WI38 (cell line): ENCODE measurements around the gene ESYT1.
A peak's percentile ranks its signal among the peaks of the same experiment; 100 is the strongest.

Source experiments
- H3K4me3 ChIP-seq: 2 replicates; pipeline ENCODE4 v1.5.1; 2011; ENCODE audit warnings: low read depth, mild to moderate bottlenecking, control low read depth, low read length
- CTCF ChIP-seq: IDR thresholded peaks from 2 replicates; pipeline ENCODE4 v1.5.1; 2012; ENCODE audit warnings: low read depth, mild to moderate bottlenecking, control low read depth, low read length

Gene ESYT1

DNA sequence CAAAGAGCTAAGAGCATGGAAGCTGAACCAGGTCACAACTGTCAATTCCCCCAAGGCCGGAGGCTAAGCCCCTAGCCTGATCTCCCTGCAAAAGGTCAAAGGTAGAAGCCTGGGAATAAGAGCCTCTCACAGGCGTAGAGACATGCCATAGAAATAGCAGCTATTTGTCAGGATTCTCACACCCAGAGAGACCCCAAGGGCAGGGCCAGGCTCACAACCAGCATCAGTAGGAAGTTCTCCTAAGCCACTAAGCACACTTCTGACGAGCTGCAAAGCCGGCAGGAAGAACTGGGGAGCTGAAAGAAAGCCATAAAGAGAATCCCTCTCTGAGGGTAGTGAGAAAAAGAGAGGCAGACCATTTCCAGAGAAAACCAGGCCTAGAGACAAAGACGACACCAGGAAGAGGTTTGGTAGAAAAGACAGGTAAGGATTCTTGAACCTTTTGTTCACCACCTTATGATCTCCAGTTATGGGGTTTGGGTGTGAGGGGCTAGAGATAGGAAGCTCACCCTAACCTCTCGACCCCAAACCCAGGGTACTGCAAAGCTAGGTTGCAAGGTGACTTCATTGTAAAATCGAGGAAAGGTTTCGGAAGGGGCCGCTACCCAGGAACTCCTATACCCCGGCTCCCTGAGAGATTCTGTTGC is 60.2 kb downstream of the ESYT1 start:
- peak overlapping the region; percentile 90 for H3K4me3 ChIP-seq
- TF ChIP-seq CTCF: no peak

- no peak for TF ChIP-seq CTCF
- H3K4me3 ChIP-seq: peak overlapping the region; percentile 90
Measured at GRCh38 chr12:56188778-56189098, 60.7 kb downstream of the ESYT1 start.

GRCh38 chr12:56189099-56189917 is 61.2 kb downstream of the ESYT1 start, which contains the start of gene SMARCC2:
TSS of gene SMARCC2 (minus strand) at chr12:56189483. CDS start at chr12:56189461, 22 bp downstream.
- TF ChIP-seq CTCF: peak; percentile 59
- H3K4me3 ChIP-seq: peak within 1 kb of the TSS; percentile 90

GRCh38 chr12:56189918-56190694 is 62.0 kb downstream of the ESYT1 start:
- no peak for TF ChIP-seq CTCF

GRCh38 chr12:56190695-56191155 is 62.7 kb downstream of the ESYT1 start:
- no peak for TF ChIP-seq CTCF
- peak overlapping the region; percentile 84; the same call in 1 of the 2 replicates for H3K4me3 ChIP-seq

More at GRCh38 chr12:56189918-56190694, 62.0 kb downstream of the ESYT1 start:
- peak overlapping the region; percentile 84 for H3K4me3 ChIP-seq

- no peak for TF ChIP-seq CTCF
- no peak overlapping the region for H3K4me3 ChIP-seq
Measured at GRCh38 chr12:56192582-56192981, 64.5 kb downstream of the ESYT1 start.
